Mesodermal cell (in vitro differentiated cells): ENCODE data around the gene SLC7A1.

Source experiments
- H3K27ac ChIP-seq: 2 replicates; pipeline ENCODE4 v1.7.0; 2013; ENCODE audit warnings: mild to moderate bottlenecking, low read depth, low read length, moderate library complexity; ENCODE audit not compliant: severe bottlenecking
- H3K36me3 ChIP-seq: 2 replicates; pipeline ENCODE4 v1.7.1; 2013; ENCODE audit warnings: mild to moderate bottlenecking, low read length, moderate library complexity; ENCODE audit not compliant: control insufficient read depth, insufficient read depth
- H3K4me1 ChIP-seq: one replicate; pipeline ENCODE4 v1.7.1; 2013; ENCODE audit warnings: mild to moderate bottlenecking, low read length; ENCODE audit not compliant: insufficient read depth, control insufficient read depth, poor library complexity, severe bottlenecking
- H3K4me3 ChIP-seq: 2 replicates; pipeline ENCODE4 v1.7.0; 2013; ENCODE audit warnings: low read length, control low read depth, mild to moderate bottlenecking; ENCODE audit not compliant: insufficient read depth, poor library complexity, severe bottlenecking; ENCODE audit errors: extremely low read depth
- H3K9me3 ChIP-seq: 2 replicates; pipeline ENCODE4 v1.7.1; 2013; ENCODE audit warnings: mild to moderate bottlenecking, low read length, moderate library complexity; ENCODE audit not compliant: control insufficient read depth
- WGBS, 2 experiments: methylation state at CpG; one replicate each; pipeline ENCODE4 v1.1.5; 2013; ENCODE audit warnings: missing lambda C conversion rate in 2 of 2; ENCODE audit not compliant: insufficient coverage in 2 of 2; 5-methylcytosine and 5-hydroxymethylcytosine counted together

The SLC7A1 gene

DNA sequence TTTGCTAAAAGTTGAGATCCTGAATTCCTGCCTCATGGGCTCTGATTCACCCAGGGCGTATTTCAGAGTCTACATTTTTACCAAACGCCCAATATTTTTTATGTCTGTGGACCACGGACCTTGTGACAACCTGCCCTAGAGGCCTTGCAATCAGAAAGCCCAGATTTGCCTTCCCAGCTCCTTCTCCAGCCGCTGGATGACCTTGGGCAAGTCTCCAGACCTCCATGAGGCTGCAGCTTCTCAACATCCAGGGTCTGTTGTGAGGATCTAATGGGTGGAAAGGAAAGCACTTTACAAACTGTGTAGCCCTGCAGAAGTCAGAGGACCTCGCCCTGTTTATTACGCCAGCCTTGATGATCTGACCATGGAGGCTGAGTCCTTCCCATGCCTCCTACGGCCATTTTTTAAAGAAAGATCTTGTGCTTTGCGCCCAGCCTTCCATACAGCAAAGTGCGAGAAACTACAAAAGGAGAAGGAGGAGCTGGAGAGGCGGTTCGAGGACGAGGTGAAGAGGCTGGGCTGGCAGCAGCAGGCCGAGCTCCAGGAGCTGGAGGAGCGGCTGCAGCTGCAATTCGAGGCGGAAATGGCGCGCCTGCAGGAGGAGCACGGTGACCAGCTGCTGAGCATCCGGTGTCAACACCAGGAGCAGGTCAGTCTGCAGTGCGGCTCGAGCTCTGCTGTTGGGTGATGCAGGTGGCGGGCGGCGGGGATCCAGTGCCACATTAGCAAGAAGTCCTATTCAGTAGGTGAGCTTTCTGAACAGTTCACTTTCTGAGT, 115.6 kb downstream of the SLC7A1 start:
- Histone ChIP-seq H3K9me3 (no peaks in the 10 kb centered on the region), H3K36me3 (no peaks in the 10 kb centered on the region), H3K4me3 (no peak overlapping the region), H3K4me1 (no peaks in the 10 kb centered on the region), H3K27ac (no peak overlapping the region)
- 86% methylated on average over 19 to 24 of the region's 25 CpGs for WGBS, 2 experiments

- 100% methylated on average over 1 of the region's 3 CpGs; no CpG with 5 or more reads in 1 of the 2 experiments for WGBS, 2 experiments
- no peaks in the 10 kb centered on the region for H3K9me3 ChIP-seq
- no peak overlapping the region for H3K27ac ChIP-seq
- H3K4me3 ChIP-seq: no peak overlapping the region
- no peaks in the 10 kb centered on the region for H3K36me3 ChIP-seq
- no peaks in the 10 kb centered on the region for H3K4me1 ChIP-seq
Observed at GRCh38 chr13:29476046-29476445, 119.4 kb downstream of the SLC7A1 start.

GRCh38 chr13:29474991-29475390, 120.5 kb downstream of the SLC7A1 start:
- Histone ChIP-seq H3K4me3 (no peak overlapping the region), H3K27ac (no peak overlapping the region), H3K4me1 (no peaks in the 10 kb centered on the region), H3K36me3 (no peaks in the 10 kb centered on the region), H3K9me3 (no peaks in the 10 kb centered on the region)
- no CpG with 5 or more reads among the region's 3 CpGs for WGBS, 2 experiments

- H3K27ac ChIP-seq: no peak overlapping the region
- 100% methylated on average over 2 of the region's 4 CpGs; no CpG with 5 or more reads in 1 of the 2 experiments for WGBS, 2 experiments
- H3K4me3 ChIP-seq: no peak overlapping the region
- H3K9me3 ChIP-seq: no peaks in the 10 kb centered on the region
- H3K36me3 ChIP-seq: no peaks in the 10 kb centered on the region
- no peaks in the 10 kb centered on the region for H3K4me1 ChIP-seq
Observed at GRCh38 chr13:29473166-29473565, 122.3 kb downstream of the SLC7A1 start.

- H3K27ac ChIP-seq: no peak overlapping the region
- H3K9me3 ChIP-seq: no peaks in the 10 kb centered on the region
- H3K4me3 ChIP-seq: no peak overlapping the region
- WGBS, 2 experiments: 47 to 63% methylated on average over 5 of the region's 6 CpGs
- no peaks in the 10 kb centered on the region for H3K4me1 ChIP-seq
- H3K36me3 ChIP-seq: no peaks in the 10 kb centered on the region
Observed at GRCh38 chr13:29472332-29472961, 123.0 kb downstream of the SLC7A1 start.

DNA sequence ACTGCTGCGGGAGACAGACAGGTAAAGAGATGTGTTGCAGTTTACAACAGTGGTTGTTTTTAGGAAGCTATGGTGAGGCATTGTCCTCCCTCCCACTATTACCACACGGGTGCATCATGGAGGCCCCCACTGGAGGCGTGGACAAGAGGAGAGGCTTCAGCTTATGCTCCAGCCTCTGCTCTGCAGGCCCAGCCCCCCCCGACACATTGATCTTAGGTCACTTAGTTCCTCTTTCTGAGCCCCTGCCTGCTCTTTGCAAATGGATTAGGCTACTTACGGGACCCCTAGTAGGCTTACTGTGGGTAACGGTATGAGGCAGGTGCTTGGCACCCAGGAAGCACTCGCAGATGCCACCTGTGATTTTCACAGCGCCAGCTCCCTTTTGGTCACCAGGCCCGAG, 123.9 kb downstream of the SLC7A1 start:
- Histone ChIP-seq H3K27ac (no peak overlapping the region), H3K9me3 (no peaks in the 10 kb centered on the region), H3K4me3 (no peak overlapping the region), H3K36me3 (no peaks in the 10 kb centered on the region), H3K4me1 (no peaks in the 10 kb centered on the region)
- WGBS, 2 experiments: 91 to 93% methylated on average over 7 of the region's 9 CpGs

DNA sequence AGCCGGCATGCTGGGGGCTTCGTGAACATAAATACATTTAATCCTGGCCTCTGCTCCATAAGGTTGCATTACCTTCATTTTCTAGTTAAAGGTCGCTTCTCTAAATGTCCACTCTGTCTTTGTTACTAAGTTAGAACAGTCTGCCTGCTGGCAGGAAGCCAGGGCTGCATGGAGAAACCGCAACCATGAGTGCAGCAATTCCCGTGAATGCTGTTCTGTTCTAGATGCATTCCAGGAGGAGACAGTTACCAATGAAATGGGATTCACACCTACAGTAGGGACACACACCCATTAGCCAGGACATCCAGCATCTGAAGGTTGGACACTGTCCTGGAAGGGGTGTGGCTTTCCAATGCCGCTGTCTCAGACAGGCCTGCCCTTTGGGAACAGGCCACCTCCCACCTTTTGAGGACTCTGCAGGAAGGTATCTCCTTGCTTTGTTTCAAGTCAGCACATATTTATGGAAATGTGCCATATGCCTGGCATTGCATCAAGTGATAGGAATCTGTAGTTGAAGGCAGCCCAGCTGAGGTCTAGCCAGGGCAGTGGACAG, 129.7 kb downstream of the SLC7A1 start:
- Histone ChIP-seq H3K9me3 (no peaks in the 10 kb centered on the region), H3K4me1 (no peaks in the 10 kb centered on the region), H3K4me3 (no peak overlapping the region), H3K27ac (no peak overlapping the region), H3K36me3 (no peaks in the 10 kb centered on the region)
- 93 to 98% methylated on average over 4 of the region's 6 CpGs for WGBS, 2 experiments

- Histone ChIP-seq H3K27ac (no peak overlapping the region), H3K9me3 (no peaks in the 10 kb centered on the region), H3K36me3 (no peaks in the 10 kb centered on the region), H3K4me3 (no peak overlapping the region), H3K4me1 (no peaks in the 10 kb centered on the region)
- 82 to 90% methylated on average over 4 of the region's 4 CpGs for WGBS, 2 experiments
Observed at GRCh38 chr13:29464105-29464679, 131.3 kb downstream of the SLC7A1 start.

GRCh38 chr13:29459813-29460355, 135.6 kb downstream of the SLC7A1 start:
- 83 to 100% methylated on average over 1 of the region's 2 CpGs for WGBS, 2 experiments
- Histone ChIP-seq H3K4me1 (no peaks in the 10 kb centered on the region), H3K4me3 (no peak overlapping the region), H3K9me3 (no peaks in the 10 kb centered on the region), H3K36me3 (no peaks in the 10 kb centered on the region), H3K27ac (no peak overlapping the region)
